22Rv1 (cell line): ENCODE results near the gene DNM3.

Source experiments
- H3K27ac ChIP-seq: fragments of 450-650 bp; 2 replicates; pipeline ENCODE4 v1.5.1; 2017
- ZFX ChIP-seq: fragments of 450-650 bp; IDR thresholded peaks from 2 replicates; pipeline ENCODE4 v1.6.1; 2017; ENCODE audit warnings: antibody characterized with exemption, borderline replicate concordance
- TF ChIP-seq, protein P1 (sequence below): fragments of 450-650 bp; IDR thresholded peaks from 2 replicates; pipeline ENCODE4 v1.5.1; 2017; ENCODE audit warnings: mild to moderate bottlenecking

DNM3 gene

DNA sequence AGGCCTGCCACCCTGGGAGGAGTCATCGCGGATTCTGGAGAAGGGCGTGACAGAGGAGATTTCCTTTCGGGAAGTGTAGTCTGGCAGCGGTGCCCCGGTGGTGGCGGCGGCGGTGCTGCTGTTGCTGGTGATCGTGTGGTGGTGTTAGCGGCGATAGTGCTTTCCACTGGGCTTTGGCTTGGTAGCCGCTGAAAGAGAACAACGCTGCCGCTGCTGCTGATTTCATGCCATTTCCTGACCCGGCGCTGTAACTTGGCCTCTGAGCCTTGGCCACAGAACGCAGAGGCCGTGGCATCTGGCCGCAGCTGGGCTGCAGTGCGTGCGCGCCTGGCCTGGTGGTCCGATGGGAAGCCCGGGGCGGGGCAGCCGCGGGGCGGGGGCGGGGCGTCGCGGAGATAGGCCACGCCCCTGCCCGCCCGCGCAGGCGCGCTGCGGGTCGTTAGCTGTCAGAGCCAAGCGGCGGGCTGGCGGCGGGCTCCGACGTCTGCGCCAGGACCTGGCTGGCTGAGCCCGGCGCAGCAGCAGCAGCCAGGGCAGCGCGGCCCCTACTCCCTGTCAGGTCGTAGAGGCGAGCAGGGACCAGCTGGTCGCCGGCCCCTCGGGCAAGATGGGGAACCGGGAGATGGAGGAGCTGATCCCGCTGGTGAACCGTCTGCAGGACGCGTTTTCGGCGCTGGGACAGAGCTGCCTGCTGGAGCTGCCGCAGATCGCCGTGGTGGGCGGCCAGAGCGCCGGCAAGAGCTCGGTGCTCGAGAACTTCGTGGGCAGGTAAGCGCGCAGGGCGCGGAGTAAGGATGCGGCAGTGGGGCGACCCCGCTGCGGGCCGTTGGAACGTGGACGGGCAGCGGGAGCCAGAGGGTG is at the start of gene DNM3:
TSS of gene DNM3 (plus strand) at position 449 of the 861 bp plus-strand sequence. CDS start at position 608, 159 bp downstream.
- no peak for TF ChIP-seq ZFX
- TF ChIP-seq, protein P1, sequence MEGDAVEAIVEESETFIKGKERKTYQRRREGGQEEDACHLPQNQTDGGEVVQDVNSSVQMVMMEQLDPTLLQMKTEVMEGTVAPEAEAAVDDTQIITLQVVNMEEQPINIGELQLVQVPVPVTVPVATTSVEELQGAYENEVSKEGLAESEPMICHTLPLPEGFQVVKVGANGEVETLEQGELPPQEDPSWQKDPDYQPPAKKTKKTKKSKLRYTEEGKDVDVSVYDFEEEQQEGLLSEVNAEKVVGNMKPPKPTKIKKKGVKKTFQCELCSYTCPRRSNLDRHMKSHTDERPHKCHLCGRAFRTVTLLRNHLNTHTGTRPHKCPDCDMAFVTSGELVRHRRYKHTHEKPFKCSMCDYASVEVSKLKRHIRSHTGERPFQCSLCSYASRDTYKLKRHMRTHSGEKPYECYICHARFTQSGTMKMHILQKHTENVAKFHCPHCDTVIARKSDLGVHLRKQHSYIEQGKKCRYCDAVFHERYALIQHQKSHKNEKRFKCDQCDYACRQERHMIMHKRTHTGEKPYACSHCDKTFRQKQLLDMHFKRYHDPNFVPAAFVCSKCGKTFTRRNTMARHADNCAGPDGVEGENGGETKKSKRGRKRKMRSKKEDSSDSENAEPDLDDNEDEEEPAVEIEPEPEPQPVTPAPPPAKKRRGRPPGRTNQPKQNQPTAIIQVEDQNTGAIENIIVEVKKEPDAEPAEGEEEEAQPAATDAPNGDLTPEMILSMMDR = peak; percentile 10
- peak within 1 kb of the TSS; percentile 48 for H3K27ac ChIP-seq

DNA sequence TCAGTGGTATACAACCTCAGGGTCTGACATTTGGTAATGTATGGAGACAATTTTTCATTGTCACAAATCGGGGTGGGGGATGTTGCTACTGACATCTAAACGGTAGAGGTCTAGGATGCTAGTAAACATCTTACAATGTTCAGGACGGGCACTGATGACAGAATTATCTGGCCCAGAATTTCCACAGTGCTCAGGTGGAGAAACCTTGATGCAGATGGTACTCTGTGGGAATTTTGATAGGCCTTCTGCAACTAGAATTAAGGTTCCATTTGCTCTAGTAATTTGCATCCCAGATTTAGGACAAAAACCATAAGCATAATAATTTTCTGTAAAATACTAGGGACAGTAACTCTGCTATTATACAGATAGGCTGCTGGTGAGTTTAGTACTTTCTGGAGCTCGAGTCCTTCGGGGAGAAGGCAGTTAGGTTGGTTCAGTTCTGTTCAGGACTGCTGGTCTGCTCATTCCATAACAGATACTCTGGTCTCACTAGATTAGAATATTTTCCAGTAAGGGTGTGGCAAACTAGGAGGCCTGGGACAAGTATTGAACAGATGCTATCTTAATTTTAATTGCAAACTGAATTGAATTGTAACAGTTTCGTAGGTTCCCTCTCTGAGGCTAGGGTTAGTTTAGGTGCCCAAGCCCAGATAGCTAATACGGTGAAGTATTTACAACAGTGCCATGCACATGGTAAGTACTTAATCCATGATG is 48.5 kb upstream of the DNM3 start:
- TF ChIP-seq ZFX = no peak
- TF ChIP-seq, protein P1 = no peak
- H3K27ac ChIP-seq = no peak overlapping the region

DNA sequence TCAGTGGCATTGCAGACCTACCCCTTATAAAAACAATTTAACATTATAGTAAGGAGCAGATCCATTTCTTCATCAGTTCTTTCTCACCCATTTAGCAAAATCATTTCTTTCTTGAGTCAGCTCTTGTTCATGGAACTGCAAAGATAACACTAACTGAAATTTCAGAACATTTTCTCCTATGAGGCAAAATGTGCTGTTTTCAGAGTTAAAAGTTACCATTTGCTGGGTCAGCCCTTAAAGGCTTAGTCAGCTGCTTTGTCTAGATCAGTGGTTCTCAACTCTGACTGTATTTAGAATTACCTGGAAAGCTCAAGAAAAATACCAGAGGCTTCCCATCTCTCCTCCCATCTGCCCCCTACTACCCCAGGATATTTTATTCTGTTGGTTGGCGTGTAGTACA is 47.7 kb upstream of the DNM3 start:
- H3K27ac ChIP-seq = no peak overlapping the region
- TF ChIP-seq, protein P1 = no peak
- TF ChIP-seq ZFX = no peak

DNA sequence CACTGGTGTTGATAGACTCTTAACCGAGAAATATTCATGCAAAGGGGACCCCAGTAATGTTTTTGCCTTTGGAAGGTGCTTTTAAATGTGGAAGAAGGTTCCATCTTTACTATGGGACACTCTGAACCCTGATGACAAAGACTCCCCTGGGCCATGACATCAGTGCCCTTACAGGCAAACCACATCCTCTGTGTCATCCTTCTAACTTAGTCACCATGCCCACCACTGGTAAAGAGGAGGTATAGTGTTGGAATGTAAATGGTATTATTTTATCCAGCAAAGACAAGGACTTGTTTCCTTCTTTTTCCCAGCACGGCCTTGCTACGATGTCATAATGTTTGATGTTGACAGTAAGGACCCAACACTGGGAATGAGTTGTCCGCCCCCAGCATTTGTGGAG is 47.2 kb upstream of the DNM3 start:
- no peak overlapping the region for H3K27ac ChIP-seq
- TF ChIP-seq, protein P1 = no peak
- no peak for TF ChIP-seq ZFX

DNA sequence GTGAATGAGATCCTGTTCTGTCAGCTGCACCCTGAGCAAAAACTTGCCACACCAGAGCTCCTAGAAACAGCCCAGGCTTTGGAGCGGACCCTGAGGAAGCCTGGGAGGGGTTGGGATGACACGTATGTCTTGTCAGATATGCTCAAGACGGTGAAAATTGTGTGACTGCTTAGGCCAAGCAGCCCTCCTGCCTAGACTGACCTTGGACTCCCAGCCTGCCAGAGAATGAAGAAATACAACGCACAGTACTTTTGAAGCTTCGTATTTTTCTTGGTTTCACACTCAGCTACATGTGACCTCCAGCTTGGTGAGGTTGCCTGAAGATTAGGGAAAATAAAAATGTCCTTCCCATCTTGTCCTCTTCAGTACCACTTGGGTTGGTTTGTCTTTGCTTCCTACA is 44.7 kb upstream of the DNM3 start:
- H3K27ac ChIP-seq = no peak overlapping the region
- TF ChIP-seq, protein P1 = no peak

DNA sequence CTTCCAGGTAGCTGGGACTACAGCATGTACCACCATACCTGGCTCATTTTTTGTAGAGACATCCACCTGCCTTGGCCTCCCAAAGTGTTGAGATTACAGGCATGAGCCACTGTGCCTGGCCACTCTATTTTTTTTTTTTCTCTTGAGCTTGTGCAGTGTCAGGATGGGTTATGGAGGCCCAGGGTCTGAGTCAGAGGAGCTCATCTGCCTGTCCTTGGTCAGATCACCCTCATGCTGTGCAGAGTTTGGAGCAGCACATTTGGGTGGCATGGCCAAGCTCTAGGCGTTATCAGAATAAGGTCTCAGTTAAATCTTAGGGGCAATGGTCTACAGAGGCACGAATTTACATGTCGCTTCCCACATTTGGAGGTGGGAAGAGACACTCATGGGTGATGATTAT is 43.0 kb upstream of the DNM3 start:
- H3K27ac ChIP-seq = no peak overlapping the region
- TF ChIP-seq, protein P1 = no peak
- TF ChIP-seq ZFX = no peak

DNA sequence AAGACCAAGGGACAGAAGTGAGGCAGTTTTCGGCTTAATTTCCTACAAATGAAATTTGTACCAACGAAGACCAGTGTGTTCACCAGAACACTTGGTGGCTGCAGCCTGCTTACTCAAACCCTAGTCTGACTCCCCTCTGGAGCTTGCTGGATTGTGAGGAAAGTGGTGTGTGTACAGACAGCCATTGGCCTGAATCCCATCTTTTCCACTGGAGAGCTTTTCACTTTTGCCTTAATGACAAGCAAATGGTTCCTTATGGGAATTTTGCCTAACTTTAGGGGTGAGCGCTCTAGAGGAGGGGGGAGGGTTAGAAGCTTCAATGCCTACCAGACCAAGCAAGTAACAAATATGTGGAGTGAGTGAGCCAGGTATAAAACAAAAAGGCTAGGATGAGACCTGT is 42.5 kb upstream of the DNM3 start:
- TF ChIP-seq, protein P1 = no peak
- no peak for TF ChIP-seq ZFX
- no peak overlapping the region for H3K27ac ChIP-seq
